HG03342 (cell line): ENCODE results near the gene ZBTB46.
A peak's percentile ranks its signal among the peaks of the same experiment; 100 is the strongest.

Source experiments
- ATAC-seq: cut with Tn5 transposase; IDR thresholded peaks from one replicate; pipeline ENCODE4 v1.9.1; 2021; ENCODE audit warnings: mild to moderate bottlenecking, moderate library complexity; ENCODE audit not compliant: unreplicated experiment

ZBTB46 gene

DNA sequence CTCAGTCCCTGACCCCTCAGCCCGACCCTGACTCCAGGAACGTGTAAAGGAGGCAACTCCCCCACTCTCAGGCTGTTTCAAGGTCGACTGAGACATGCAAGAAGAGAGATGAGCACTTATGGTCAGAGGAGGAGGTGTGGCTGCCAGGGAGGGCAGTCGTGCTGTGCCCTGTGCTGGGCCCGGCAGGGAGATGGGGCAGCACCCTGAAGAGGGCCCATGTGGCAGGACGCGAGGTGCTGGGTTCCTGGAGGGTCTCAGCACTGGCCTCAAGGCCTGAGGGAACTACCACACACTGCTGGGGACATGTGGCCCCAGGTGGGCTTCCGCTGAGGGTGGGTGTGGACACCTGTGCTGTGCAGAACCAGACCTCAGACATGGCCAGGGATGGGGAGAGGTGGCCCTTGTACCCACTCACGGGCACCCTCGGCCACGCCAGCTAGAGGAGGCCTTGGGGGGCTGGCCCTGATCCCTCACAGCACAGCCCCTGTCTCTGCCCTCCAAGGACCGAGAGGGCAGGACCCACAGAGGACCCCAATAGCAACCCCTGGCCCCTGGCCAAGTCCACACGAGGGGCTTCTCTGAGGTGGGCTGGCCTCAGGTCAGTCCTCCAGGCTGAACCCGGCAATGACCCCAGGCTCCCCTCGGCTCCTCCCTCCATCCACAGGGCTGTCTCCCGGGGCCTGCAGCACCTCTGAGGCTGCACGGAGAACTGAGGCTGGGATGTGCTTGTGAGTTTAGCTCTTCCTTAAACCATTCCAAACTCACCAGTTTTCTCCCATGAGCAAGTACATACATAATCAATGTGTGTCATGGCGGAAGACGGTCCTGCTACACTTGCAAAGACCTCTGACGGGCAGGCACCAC lies 82.8 kb downstream of the ZBTB46 start:
- ATAC-seq, result no peak

DNA sequence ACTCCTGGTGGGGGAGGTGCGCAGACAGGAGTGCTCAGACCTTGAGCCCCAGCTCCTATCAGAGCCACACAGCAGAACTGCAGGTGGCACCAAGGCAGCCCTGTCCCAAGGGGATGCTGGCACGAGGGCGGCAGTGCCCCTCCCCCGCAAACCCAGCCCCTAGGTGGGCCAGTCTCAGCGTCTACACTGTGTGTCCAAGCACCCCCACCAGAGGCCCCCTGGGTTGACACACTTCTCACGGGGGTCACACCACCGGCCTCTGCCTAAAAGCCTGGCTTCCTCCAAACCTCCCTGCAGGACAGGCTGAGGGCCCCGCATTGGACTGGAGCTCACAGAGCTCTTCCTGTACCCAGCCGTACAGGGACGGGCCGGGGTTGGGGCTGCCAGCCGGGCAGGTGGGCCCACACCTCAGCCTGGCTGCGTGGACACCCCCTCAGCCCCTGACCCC lies 83.4 kb downstream of the ZBTB46 start:
- ATAC-seq, result no peak

DNA sequence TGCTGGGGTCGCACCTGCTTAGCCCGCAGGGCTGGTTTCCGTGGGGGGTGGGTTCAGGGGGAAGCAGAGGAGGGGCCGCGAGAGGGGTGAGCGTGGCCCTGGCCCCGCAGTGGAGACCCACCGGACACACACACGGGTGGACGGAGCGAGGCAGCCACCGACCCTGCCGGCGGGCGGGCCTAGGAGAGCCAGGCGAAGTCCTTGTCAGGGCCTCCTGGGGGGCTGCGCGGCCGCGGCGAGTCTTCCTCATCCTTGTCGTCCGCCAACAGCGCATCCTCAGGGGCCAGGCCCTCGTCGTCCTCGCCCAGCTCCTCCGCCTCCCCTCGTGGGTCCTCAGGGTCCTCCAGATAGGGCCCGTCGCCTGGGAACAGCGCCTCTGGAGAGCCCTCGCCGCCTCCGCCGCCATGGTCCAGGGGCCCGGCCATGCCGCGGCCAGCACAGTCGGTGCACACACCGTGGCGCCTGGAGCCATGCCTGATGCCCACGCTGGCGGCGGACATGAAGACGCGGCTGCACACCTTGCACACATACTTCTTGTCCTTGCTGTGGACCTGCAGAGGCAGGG lies 84.2 kb downstream of the ZBTB46 start:
- no peak for ATAC-seq

DNA sequence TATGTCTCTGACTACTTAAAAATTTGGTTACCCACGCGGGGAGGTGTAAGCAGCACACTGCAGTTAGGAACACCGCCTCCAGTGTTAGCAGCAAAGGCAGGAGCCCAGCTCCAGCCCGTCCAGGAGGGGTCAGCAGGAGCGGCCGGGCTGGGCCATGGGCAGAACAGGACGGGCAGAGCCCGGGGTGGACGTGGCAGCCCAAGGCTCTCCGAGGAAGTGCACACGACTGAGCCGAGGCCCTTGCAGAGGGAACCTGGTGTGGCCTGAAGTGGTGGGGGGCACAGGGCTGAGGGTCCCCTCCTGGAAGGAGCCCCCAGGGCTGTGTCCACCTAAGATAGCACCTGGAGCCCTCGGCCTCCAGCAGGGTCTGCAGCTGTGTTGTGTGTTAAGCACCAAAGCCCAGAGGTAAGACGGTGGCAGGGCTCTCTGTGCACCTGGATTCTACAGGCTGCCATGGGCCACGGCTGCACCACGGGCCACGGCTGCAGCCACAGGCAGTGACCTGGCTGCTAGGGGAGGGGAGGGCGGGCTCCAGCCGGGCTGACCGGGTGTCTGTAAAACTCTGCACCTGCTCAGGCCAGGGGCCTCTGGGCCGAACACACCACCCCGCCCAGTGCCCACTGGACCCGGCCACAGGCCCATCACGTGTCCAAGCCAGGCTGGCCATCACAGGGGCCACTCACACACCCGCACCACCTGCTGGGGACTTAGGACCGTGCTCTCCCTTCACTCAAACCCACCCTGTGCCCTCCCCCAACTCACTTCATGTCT lies 84.9 kb downstream of the ZBTB46 start:
- ATAC-seq, result no peak

DNA sequence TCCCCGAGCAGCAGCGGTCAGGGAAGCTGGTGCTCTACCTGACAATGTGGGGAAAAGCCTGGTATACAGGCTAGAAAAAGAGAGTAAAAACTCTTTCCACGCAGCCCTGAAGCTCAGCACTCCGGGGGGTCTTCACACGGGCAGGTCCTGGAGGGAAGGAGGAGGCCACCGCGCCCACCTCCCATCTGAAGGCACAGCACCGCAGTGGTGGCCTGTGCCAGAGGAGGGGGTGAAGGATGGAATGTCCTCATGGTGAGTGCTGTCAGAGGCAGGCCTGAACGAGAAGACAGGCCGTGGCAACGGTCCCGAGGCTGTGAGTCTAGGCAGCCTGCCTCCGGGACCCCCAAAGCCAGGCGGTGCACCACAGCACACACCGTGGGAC lies 85.6 kb downstream of the ZBTB46 start:
- ATAC-seq, result no peak

DNA sequence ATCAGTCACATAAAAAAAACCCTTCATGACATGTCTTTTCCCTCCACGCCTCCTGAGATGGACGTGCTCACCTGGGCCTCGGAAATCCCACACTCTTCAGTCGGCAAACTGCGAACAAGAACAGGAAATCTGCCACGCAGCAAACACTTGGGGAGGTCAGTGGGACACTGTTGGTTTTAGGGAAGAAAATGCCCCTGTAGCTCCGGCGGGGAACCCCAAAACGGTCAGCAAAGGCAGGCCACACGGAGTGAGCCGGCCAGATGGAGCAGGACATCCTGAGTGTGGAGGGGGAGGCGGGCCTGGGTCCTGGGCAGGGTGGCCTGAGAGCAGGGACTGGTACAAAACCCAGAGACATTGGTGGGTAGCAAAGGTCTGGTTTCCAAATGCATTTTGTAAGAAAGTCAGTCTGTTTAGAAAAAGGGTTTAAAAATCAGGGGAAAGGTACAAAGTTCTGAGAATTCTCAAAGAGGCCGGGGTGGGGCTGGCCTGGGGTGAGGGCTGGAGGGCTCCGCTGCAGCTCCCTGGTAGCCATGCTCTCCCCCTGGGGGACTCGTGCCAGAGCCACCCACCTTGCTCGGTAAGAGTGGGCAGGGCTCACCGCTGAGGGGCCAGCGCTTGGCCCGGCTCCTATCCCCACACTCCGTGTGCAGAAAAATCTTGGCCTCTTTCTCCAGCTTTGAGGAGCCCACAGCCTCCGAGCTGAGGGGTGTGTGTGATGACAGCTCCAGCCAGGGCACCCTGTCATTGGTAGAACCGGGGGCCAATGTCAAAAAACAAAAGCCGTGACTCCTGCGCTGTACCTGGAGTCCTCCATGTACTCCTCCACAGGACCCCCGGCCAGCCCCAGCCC lies 86.3 kb downstream of the ZBTB46 start:
- ATAC-seq, result no peak

DNA sequence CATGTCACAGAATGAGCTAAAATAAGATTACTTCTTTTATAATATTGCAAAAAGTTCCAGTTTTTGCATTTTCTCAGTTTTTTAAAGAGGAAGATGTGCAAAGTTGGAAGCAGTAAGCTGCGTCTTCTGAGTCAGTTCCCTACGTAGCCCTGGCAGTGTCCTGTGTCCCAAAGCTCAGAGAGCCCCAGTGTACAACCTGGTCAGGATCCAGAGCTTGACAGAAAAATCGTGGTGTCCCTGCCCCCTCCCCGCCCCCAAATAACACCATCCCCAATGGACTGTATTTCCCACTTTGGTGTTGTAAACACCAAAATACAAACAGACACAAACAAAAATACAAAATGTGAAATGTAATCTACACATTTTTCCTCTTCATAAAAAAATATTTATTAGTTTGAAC lies 86.9 kb downstream of the ZBTB46 start:
- no peak for ATAC-seq

DNA sequence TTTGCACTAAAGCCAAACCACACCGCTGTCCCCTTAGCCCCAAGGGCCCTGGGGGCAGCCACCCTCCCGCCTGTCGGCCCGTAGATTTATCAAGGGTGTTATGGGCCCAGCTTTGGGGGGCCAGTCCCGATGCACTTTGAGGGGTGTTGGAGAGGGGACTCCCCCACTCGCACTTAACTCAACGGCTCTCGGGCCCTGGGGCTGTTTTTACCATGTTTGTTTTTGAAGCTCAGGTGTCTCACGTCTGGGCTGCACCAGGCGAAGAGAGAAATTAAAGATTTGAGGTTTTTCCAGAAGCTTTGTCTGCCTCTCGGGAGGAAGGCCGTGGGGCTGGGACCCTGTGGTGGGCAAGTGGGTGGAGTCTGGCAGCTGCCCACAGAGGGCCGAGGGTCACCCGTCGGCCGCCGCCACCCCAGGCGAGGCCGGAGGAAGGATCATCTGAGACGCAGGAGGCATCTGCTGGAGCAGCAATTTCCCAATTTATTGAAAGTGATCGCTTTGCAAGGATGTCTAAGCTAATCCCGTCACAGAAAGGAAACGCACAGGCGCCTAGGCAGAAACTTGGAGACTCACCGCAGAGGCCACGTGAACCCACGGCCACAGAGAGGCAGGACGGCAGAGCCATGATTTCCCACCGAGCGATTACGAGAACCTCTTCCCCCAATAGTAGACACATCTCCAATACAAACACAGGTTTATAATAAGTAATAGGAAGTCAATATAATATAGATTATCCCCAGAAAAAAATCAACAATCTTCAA lies 87.7 kb downstream of the ZBTB46 start:
- no peak for ATAC-seq

DNA sequence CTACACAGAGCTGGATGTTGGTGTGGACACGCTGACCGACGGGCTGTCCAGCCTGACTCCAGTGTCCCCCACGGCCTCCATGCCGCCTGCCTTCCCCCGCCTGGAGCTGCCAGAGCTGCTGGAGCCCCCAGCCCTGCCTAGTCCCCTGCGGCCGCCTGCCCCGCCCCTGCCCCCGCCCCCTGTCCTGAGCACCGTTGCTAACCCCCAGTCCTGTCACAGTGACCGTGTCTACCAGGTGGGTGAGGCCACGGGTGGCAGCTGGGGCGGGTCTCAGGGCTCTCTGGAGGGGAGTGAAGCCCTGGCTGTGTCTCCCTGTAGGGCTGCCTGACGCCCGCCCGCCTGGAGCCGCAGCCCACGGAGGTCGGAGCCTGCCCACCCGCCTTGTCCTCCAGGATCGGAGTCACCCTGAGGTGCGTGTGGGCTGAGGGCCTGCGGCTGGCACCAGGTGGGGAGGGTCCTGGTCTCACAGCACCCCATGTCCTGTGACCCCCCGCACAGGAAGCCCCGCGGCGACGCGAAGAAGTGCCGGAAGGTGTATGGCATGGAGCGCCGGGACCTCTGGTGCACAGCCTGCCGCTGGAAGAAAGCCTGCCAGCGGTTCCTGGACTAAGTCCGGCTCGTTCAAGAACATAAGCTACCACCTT lies 88.6 kb downstream of the ZBTB46 start:
- ATAC-seq, result no peak

DNA sequence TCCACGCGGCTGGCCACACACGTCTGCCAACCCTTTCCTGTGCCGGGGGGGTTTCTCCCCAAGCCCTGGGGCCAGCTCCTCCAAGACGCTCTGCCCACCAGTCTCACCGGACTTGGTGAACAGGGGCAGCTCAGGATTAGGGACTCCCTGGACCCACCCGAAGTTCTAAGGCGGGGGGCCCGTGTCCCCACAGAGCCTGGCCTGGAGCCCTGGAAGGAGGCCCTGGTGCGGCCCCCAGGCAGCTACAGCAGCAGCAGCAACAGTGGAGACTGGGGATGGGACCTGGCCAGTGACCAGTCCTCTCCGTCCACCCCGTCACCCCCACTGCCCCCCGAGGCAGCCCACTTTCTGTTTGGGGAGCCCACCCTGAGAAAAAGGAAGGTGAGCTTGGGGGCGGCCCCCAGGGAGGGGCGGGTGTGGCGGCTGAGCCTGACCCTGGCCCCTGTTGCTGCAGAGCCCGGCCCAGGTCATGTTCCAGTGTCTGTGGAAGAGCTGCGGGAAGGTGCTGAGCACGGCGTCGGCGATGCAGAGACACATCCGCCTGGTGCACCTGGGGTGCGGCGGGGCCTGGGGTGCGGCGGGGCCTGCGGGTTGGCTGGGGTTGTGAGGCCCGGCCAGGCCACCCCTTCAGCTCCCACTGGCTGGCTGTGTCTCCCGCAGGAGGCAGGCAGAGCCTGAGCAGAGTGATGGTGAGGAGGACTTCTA lies 89.2 kb downstream of the ZBTB46 start:
- no peak for ATAC-seq

DNA sequence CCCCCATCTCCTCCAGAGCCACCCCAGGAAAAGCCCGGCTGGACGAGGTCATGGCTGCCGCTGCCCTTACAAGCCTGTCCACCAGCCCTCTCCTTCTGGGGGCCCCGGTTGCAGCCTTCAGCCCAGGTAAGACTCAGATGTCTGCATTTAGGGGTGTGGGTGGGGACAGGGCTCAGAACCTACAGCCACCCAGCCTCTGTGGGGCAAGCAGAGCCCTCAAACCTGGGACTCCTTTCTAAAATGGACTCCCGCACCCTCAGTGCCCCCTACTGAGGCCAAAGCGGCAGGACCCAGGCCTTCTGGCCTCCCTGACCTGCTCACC lies 89.7 kb downstream of the ZBTB46 start:
- ATAC-seq, result no peak

DNA sequence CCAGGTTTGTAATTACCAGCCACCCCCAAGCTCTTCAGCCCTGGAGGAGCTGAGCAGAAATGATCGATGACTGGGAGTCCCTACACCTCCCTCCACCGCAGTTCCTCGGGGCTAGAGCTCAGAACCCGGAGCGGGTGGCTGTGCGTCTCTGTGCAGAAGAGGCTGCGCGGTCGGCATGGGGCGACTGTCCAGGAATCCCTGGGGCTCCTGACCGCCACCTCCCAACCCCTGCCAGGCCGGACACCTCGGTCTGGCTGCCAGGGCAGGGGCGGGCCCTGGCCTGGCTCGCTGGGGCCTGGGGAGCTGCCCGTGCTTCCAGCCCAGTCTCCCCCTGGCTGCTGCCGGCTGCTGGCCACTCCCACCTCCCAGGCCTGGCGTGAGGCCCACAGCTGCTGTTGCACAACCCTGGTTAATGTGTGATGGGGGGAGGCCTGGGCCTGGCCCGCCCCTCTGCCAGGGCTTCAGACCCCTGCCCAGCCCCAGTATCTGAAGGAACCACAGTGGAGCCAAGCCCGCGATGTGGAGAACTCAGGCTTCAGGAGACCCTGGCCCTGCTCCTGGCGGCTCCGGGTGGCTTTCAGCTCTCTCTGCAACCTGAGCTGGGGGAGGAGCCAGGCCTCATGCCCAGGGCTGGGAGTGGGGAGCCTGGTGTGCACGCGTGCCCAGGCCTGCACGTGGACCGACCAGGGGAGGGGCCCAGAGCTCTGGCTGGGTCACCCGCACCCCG lies 90.3 kb downstream of the ZBTB46 start:
- ATAC-seq, result no peak

DNA sequence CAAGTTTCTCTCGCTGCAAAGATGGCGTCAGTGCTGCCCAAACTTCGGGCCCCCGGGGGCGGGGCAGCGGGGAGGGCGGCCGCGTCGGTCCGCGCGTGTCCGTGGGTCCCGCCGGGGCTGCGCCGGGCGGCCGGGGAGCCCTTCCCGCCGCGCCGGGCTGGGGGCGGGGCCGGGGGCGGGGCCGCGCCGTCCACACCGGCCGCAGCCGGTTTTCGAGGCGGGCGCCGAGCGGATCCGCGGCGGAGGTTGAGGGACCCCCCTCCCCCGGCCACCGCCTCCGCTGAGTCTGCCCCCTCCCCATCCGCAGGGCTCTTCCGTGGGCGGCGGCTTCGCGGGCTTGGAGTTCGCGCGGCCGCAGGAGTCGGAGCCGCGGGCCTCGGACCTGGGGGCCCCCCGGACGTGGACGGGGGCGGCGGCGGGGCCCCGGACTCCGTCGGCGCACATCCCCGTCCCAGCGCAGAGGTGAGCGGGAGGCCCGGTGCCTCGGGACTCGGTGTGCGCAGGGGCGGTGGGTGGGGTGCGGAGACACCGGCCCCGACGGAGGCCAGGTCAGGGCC lies 90.9 kb downstream of the ZBTB46 start:
- ATAC-seq, result peak; percentile 24

DNA sequence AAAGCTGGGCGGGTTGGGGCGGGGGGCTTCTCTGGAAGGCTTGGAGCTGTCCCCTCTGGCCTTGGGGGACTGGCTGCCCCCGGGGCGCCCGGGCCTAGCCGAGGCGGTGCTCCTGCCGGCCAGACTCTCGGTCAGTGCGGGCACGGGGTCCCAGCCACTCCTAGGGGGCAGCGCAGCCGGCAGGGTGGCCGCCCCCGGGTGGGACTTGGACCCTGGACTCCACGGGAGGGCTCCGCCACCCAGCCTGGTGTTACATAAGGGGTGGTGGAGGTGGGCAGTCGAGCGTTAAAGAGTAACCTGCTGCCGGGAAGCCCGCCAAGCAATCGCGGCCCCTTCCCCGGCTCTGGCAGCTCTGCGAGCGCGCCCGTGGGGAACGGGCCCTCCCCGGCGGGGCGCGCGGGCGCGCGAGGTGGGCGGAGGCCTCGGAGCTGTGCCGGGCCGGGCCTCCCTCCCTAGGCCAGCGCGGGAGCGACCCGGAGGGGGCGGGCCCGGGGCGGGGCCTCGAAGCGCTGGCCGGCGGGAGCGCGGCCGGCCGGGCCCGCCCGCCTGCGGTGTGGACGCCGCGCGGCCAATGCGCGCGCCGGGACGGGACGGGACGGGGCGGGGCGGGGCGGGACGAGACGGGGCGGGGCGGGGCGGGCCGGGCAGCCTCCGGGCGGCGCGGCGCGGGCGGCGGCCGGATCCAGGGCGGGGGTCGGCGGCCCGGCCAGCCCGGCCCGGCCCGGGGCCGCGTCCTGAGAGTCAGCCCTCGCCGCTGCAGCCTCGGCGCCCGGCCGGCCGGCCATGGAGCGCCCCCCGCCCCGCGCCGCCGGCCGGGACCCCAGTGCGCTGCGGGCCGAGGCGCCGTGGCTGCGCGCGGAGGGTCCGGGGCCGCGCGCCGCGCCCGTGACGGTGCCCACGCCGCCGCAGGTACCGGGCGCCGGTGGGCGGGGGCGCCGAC lies 91.7 kb downstream of the ZBTB46 start, which contains the start of gene SLC2A4RG:
SLC2A4RG (plus strand) TSS at position 647 of the 940 bp plus-strand sequence; CDS start at position 784, 137 bp downstream.
- peak; percentile 39 for ATAC-seq

DNA sequence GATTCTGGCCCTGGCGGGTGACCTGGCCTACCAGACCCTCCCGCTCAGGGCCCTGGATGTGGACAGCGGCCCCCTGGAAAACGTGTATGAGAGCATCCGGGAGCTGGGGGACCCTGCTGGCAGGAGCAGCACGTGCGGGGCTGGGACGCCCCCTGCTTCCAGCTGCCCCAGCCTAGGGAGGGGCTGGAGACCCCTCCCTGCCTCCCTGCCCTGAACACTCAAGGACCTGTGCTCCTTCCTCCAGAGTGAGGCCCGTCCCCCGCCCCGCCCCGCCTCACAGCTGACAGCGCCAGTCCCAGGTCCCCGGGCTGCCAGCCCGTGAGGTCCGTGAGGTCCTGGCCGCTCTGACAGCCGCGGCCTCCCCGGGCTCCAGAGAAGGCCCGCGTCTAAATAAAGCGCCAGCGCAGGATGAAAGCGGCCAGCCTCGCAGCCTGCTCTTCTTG lies 92.4 kb downstream of the ZBTB46 start:
- no peak for ATAC-seq

DNA sequence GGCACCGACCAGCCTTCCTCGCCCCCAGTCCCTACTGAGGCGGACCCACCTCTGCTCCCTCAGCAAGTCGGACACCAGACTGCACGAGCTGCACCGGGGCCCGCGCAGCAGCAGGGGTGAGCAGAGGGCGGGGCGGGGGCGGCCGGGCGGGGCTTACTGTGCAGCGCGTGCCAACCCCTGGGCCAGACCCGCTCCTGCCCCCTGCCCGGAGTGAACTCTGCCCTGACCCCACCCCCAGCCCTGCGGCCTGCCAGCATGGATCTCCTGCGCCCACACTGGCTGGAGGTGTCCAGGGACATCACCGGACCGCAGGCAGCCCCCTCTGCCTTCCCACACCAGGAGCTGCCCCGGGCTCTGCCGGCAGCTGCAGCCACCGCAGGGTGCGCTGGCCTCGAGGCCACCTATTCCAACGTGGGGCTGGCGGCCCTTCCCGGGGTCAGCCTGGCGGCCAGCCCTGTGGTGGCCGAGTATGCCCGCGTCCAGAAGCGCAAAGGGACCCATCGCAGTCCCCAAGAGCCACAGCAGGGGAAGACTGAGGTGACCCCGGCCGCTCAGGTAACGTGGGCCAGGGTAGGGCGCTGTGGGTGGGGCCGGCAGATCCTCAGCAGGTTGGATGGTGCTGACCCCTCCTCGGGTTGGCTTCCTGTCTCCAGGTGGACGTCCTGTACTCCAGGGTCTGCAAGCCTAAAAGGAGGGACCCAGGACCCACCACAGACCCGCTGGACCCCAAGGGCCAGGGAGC lies 92.9 kb downstream of the ZBTB46 start:
- ATAC-seq, result no peak

DNA sequence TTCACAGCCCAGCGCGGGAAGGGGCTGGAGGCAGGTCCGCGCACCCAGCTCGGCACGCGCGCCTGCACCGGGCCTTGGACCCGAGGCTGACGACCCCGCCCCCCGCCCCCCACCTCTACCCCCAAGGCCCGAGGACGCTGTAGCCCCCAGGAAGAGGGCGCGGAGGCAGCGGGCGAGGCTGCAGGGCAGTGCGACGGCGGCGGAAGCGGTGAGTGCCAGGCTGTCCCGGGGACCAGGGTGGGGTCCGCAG lies 93.4 kb downstream of the ZBTB46 start:
- no peak for ATAC-seq
